GM19467 (cell line): Measurements from ENCODE around the gene RHBDD1.
"Not testable (repeated sequence)": the region's sequence is repeated elsewhere in the genome, so short reads cannot be mapped to it uniquely, and the experiment has no call there.

Source experiments
- ATAC-seq: cut with Tn5 transposase; IDR thresholded peaks from one replicate; pipeline ENCODE4 v1.9.1; 2021; ENCODE audit warnings: mild to moderate bottlenecking, moderate library complexity; ENCODE audit not compliant: unreplicated experiment

RHBDD1 gene

GRCh38 chr2:226799211-226799975 lies 36.5 kb upstream of the RHBDD1 start, which contains the start of gene IRS1:
IRS1 (minus strand) TSS chr2:226799820; CDS start chr2:226798738, 1,082 bp downstream.
- ATAC-seq, result peak; percentile 25

- no peak for ATAC-seq
These were observed 35.6 kb upstream of the RHBDD1 start for GRCh38 chr2:226799976-226800940.

GRCh38 chr2:226800941-226801784 lies 34.7 kb upstream of the RHBDD1 start:
- peak; percentile 86 for ATAC-seq

- ATAC-seq, result no peak
These were observed 33.3 kb upstream of the RHBDD1 start for GRCh38 chr2:226802573-226802972.

GRCh38 chr2:226803410-226803809 lies 32.4 kb upstream of the RHBDD1 start:
- no peak for ATAC-seq

GRCh38 chr2:226813148-226813701 lies 22.6 kb upstream of the RHBDD1 start:
- no peak for ATAC-seq

- ATAC-seq, result no peak
These were observed 16.9 kb upstream of the RHBDD1 start for GRCh38 chr2:226818930-226819329.

- no peak for ATAC-seq
These were observed 10.8 kb upstream of the RHBDD1 start for GRCh38 chr2:226825056-226825455.

- ATAC-seq, result no peak
These were observed 7.7 kb upstream of the RHBDD1 start for GRCh38 chr2:226828191-226828590.

- no peak for ATAC-seq
These were observed 5.9 kb upstream of the RHBDD1 start for GRCh38 chr2:226829721-226830631.

GRCh38 chr2:226831266-226831665 lies 4.6 kb upstream of the RHBDD1 start:
- ATAC-seq, result no peak

GRCh38 chr2:226832061-226832460 lies 3.8 kb upstream of the RHBDD1 start:
- ATAC-seq, result no peak

- ATAC-seq, result not testable (repeated sequence)
These were observed 974 bp upstream of the RHBDD1 start for GRCh38 chr2:226834880-226835279.

- peak; percentile 27 for ATAC-seq
These were observed 446 bp upstream of the RHBDD1 start for GRCh38 chr2:226835420-226835795.

GRCh38 chr2:226836548-226836885 lies 663 bp downstream of the RHBDD1 start:
- peak; percentile 2 for ATAC-seq

- no peak for ATAC-seq
These were observed 1.5 kb downstream of the RHBDD1 start for GRCh38 chr2:226837334-226837733.

- no peak for ATAC-seq
These were observed 2.1 kb downstream of the RHBDD1 start for GRCh38 chr2:226837787-226838603.

- ATAC-seq, result no peak
These were observed 2.9 kb downstream of the RHBDD1 start for GRCh38 chr2:226838722-226839121.

- ATAC-seq, result no peak
These were observed 3.3 kb downstream of the RHBDD1 start for GRCh38 chr2:226839161-226839560.
